Erythroblast (primary cell): Measurements from ENCODE around the gene ARMH3.

Source experiments
- GATA1 ChIP-seq: IDR thresholded peaks from 2 replicates; pipeline ENCODE4 v1.6.1; 2011; ENCODE audit warnings: low read depth, mild to moderate bottlenecking, control low read depth, low read length, moderate library complexity
- POLR2A ChIP-seq: IDR thresholded peaks from 2 replicates; pipeline ENCODE4 v1.6.1; 2011; ENCODE audit warnings: mild to moderate bottlenecking, low read length

DNA sequence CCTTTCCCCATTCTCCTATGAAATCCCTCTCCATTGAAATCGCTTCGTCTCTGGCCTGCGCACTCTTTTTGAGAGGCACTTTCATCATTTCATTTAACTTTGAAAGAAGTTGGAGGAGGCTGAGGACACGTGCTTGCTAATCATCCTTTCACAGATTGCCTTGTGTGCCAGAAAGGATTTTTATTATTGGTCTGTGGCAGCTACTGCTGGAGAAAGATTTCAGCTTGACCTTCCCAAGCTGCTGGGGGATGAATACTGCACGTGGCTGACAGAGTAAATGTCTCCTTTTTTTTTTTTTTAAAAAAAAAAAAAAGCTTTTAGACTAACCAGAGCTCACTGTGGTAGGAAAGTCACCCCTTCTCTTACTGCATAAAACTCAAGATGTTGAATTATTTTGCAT lies 168.2 kb downstream of the ARMH3 start:
- TF ChIP-seq POLR2A (no peak), GATA1 (no peak)
